Cerebellar cortex (tissue), 1 donor: ENCODE measurements around the gene SH2D3C.

Experiments
- DNase-seq: peaks from one replicate; pipeline ENCODE4 v3.0.0-alpha.2; 2015; ENCODE audit warnings: low spot score

Gene SH2D3C

GRCh38 chr9:127694890-127695720 is 83.4 kb downstream of the SH2D3C start:
- no peak for DNase-seq

GRCh38 chr9:127693697-127694096 is 84.8 kb downstream of the SH2D3C start:
- DNase-seq: no peak

GRCh38 chr9:127693143-127693542 is 85.3 kb downstream of the SH2D3C start:
- no peak for DNase-seq

- no peak for DNase-seq
Measured at GRCh38 chr9:127692071-127692470, 86.4 kb downstream of the SH2D3C start.

GRCh38 chr9:127690735-127691134 is 87.7 kb downstream of the SH2D3C start:
- DNase-seq: no peak

GRCh38 chr9:127689329-127690000 is 89.0 kb downstream of the SH2D3C start:
- no peak for DNase-seq
